ENCODE results near the gene PHLDA2.
"Not testable (repeated sequence)": the region's sequence is repeated elsewhere in the genome, so short reads cannot be mapped to it uniquely, and the experiment has no call there.

The PHLDA2 gene

DNA sequence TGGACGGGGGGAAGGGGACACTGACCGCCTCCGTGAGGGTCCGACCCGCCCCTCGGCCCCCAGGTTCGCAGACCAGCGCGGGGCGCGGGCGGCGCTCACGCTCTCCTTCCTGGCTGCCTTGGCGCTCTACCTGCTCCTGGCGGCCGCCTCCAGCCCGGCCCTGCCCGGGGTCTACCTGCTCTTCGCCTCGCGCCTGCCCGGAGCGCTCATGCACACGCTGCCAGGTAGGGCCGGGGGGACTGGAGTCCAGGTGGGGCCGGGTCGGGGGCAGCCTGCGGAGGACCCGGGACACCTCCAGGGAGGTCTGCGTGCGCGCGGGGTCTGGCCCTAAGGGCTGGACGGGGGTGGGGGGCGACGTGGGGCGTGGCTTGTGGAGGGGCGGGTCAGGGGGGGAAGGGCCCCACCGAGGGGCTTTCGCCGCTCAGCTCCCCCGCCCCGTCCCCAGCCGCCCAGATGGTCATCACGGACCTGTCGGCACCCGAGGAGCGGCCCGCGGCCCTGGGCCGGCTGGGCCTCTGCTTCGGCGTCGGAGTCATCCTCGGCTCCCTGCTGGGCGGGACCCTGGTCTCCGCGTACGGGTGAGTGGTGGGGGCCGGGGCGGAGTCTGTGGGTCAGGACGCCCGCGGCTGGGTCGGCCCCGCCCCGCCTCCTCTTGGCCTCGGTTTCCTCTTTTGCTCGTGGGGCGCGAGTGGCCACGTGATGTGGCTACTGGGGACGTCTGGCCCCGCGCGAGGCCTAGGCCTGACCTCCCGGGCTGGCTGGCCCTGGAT lies 19.9 kb downstream of the PHLDA2 start:
- no peak overlapping the region for H3K4me3 ChIP-seq (ENCODE audit: low read depth, low read length)
- TF ChIP-seq, protein P1, sequence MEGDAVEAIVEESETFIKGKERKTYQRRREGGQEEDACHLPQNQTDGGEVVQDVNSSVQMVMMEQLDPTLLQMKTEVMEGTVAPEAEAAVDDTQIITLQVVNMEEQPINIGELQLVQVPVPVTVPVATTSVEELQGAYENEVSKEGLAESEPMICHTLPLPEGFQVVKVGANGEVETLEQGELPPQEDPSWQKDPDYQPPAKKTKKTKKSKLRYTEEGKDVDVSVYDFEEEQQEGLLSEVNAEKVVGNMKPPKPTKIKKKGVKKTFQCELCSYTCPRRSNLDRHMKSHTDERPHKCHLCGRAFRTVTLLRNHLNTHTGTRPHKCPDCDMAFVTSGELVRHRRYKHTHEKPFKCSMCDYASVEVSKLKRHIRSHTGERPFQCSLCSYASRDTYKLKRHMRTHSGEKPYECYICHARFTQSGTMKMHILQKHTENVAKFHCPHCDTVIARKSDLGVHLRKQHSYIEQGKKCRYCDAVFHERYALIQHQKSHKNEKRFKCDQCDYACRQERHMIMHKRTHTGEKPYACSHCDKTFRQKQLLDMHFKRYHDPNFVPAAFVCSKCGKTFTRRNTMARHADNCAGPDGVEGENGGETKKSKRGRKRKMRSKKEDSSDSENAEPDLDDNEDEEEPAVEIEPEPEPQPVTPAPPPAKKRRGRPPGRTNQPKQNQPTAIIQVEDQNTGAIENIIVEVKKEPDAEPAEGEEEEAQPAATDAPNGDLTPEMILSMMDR (IDR thresholded peaks at IDR 0.05; ENCODE audit: insufficient read depth, low read depth, low read length, missing control alignments) = no peak
- DNase-seq (ENCODE audit: low read depth) = no peak

DNA sequence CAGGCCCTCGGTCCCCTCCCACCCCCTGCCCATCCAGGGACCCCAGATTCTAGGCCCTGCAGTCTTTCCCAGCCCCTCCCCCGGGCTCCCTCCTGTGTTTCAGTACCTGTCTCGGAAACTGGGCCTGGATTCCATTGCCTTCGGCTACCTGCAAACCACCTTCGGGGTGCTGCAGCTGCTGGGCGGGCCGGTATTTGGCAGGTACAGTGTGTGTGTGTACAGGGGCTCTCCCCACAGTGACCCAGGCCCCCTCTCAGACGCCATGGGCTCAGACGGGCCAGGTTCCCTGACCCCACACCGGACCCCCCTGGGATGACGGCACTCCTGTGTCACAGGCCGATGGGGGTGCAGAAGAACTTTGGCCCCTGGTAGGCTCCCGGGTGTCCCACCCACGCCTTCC lies 21.1 kb downstream of the PHLDA2 start:
- no peak overlapping the region for H3K4me3 ChIP-seq (ENCODE audit: low read depth, low read length)
- no peak for DNase-seq (ENCODE audit: low read depth)
- TF ChIP-seq, protein P1 (IDR thresholded peaks at IDR 0.05; ENCODE audit: insufficient read depth, low read depth, low read length, missing control alignments) = no peak

DNA sequence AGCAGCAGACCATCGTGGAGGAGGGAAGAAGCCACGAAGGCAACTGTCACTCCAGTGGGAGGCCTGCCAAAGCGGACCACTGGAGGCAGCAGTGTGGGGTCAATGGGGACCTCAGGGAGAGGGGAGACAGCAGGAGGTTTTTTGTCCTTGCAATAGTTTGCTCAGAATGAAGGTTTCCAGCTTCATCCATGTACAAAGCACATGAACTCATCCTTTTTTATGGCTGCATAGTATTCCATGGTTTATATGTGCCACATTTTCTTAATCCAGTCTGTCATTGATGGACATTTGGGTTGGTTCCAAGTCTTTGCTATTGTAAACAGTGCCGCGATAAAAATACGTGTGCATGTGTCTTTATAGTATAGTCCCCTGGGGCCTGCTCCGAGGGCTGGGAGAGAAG lies 23.9 kb downstream of the PHLDA2 start:
- DNase-seq (ENCODE audit: low read depth); H3K4me3 ChIP-seq (ENCODE audit: low read depth, low read length): not testable (repeated sequence)

DNA sequence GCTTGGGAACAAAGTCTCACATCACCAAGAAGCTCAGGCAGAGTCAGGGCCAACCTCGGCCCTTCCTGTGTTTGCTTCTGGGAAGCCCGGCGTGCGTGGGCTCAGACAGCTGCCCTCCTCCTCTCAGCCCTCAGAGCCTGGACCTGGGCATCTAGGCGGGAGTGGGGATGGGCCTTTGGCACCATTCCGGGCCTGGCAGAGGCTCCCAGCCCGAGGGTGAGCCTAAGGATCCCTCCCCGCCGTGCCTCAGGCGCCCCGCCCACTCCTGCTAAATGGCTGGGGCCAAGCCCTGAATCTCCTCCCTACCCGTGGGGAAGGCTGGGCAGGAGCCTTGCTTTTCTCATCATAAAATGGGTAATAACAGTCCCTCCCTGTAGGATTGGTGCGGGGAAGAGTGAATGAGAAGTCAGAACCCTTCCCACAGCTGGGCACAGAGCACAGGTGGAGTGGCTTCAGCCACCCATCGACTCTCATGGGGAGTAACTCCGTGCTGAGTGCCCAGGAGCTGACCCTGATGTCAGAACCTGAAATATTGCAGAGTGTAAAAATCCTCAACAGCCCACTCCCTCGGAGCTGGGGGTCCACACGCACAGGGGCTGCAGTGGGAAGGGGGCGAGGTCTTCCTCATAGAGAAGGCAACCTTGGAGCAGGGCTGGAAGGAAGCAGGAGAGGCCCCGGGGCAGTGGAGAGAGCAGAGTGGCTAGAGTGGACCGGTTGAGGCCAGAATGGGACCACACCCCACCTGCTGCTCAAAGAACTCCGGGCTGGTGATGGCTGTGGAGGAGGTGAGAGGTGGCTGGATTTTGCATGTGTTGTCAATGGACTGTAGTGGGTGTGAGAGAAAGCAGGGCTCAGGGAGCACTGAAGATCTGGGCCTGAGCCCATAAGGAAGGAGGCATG lies 24.8 kb downstream of the PHLDA2 start:
- no peak for DNase-seq (ENCODE audit: low read depth)
- no peak overlapping the region for H3K4me3 ChIP-seq (ENCODE audit: low read depth, low read length)
- TF ChIP-seq, protein P1 (IDR thresholded peaks at IDR 0.05; ENCODE audit: insufficient read depth, low read depth, low read length, missing control alignments) = no peak

DNA sequence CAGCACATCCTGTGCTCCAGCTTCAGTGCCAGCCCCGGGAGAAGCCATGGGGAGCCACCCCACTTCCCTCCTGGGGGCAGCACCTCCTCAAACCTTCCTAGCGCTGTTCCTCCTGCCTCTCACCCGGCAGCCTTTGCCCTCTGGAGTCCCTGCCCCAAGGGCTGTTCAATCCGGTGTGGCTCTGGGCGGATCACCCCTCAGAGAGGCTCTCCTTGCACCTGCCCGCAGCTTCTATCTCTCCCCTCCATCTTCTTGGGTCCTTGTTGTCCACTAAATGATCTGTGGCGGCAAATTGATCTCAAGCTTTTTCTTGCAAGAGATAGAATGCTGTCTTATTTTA lies 25.6 kb downstream of the PHLDA2 start:
- TF ChIP-seq, protein P1 (IDR thresholded peaks at IDR 0.05; ENCODE audit: insufficient read depth, low read depth, low read length, missing control alignments) = no peak
- H3K4me3 ChIP-seq (ENCODE audit: low read depth, low read length) = no peak overlapping the region
- DNase-seq (ENCODE audit: low read depth) = no peak

DNA sequence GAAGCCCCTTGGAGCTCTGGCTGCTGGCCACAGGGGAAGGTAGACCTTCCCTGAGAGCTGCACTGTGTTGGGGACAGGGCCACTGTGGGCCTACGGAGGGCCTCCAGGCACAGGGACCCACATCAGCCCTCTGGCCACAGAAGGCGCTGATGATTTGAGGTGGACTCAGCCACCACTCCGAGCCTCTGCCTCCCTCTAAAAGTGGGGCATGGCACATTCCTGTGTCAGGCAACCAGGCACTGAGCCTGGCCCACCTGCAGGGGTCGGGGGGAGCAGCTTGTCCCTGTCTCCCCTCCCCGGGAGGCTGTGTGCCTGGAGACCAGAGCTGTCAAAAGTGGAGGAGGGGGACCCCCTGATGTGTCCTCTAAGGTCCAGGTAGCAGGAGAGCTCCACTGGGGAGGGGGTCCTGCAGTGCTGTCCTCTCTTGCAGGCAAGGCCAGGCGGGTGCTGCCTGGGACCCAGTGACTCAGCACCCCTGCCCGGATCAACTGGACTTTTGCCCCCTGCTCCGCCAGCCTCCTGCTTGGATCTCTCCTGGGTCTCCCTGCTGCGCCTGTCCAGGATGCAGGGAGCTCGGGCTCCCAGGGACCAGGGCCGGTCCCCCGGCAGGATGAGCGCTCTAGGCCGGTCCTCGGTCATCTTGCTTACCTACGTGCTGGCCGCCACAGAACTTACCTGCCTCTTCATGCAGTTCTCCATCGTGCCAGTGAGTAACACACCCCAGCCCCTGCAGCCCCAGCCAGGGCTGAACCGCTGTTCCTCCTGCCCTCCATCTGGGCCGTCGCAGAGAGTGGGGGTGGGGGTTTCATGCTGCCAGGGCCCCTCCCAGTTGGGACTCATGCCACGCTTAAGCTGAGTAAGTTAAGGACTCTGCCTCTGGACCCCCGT lies 26.2 kb downstream of the PHLDA2 start:
- DNase-seq (ENCODE audit: low read depth) = no peak
- TF ChIP-seq, protein P1 (IDR thresholded peaks at IDR 0.05; ENCODE audit: insufficient read depth, low read depth, low read length, missing control alignments) = no peak
- peak overlapping the region; percentile 75 for H3K4me3 ChIP-seq (ENCODE audit: low read depth, low read length)
